Epithelial cell of proximal tubule (primary cell): ENCODE results near the gene AURKA. TPM values are rescaled to one million over a fixed set of nuclear protein-coding genes. Genes with fewer than 3 reads are reported as not detected.

ENCODE experiments used
- DNase-seq: peaks from one replicate; pipeline ENCODE4 v3.0.0-alpha.2; 2011; ENCODE audit warnings: low read depth
- H3K4me3 ChIP-seq: 2 replicates; pipeline ENCODE4 v1.5.1; 2011; ENCODE audit warnings: low read depth, mild to moderate bottlenecking, low read length
- total RNA-seq: library from RNA; depleted of rRNA; stranded (reverse); fragments of >200 nt; gene quantifications from 2 replicates; pipeline ENCODE4 v1.2.3, GENCODE V29; 2015
- TF ChIP-seq, protein P1 (sequence below): conservative IDR thresholded peaks from 2 replicates; pipeline ENCODE4 v1.5.1; 2012; ENCODE audit warnings: low read depth, mild to moderate bottlenecking, low read length

Gene AURKA
- total RNA-seq, 1 donor from 2014 or later, result 83.9 TPM

DNA sequence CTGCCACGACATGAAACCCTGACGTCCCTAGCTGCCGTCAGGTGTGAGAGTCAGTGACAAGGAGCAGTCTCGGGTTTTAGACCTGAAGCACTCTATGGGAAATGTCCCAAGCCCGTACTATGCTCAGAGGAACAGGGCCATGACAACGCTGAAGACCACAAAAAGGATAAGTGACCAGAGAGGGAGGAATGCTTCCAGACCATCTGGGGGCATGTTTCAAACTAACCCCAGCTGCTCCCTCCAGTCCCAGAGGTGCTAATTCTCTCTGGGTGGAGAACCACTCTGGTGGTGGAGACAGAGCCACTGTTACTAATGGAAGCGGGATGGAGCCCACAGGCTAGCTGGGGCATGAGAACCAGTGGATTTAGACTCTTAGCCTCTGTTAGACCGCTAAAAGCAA, 8.7 kb downstream of the AURKA start:
- no peak overlapping the region for H3K4me3 ChIP-seq
- DNase-seq, result no peak
- TF ChIP-seq, protein P1, sequence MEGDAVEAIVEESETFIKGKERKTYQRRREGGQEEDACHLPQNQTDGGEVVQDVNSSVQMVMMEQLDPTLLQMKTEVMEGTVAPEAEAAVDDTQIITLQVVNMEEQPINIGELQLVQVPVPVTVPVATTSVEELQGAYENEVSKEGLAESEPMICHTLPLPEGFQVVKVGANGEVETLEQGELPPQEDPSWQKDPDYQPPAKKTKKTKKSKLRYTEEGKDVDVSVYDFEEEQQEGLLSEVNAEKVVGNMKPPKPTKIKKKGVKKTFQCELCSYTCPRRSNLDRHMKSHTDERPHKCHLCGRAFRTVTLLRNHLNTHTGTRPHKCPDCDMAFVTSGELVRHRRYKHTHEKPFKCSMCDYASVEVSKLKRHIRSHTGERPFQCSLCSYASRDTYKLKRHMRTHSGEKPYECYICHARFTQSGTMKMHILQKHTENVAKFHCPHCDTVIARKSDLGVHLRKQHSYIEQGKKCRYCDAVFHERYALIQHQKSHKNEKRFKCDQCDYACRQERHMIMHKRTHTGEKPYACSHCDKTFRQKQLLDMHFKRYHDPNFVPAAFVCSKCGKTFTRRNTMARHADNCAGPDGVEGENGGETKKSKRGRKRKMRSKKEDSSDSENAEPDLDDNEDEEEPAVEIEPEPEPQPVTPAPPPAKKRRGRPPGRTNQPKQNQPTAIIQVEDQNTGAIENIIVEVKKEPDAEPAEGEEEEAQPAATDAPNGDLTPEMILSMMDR, result no peak

GRCh38 chr20:56382696-56383095, 9.3 kb downstream of the AURKA start:
- no peak overlapping the region for H3K4me3 ChIP-seq
- DNase-seq, result no peak
- TF ChIP-seq, protein P1, result no peak

- no peak overlapping the region for H3K4me3 ChIP-seq
- TF ChIP-seq, protein P1, result no peak
- DNase-seq, result no peak
Measured at GRCh38 chr20:56381501-56381900, 10.5 kb downstream of the AURKA start.

GRCh38 chr20:56380375-56380774, 11.6 kb downstream of the AURKA start:
- TF ChIP-seq, protein P1, result no peak
- H3K4me3 ChIP-seq, result no peak overlapping the region
- no peak for DNase-seq

DNA sequence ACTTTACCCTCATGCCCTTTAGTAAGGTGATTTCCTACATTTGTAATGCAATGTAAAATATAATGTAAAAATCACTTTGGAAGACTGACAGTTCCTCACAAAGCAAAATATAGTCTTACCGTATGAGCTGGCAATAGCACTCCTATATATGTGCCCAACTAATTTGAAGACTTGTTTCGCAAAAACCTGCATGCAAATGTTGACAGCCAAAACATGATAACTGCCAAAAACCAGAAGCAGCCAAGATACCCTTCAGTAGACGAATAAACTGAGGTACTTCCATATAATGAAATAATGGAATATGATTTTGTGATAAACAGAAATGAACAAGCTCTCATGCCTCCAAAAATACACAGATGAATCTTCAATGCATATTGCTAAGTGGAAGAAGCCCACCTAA, 13.6 kb downstream of the AURKA start:
- no peak for DNase-seq
- no peak overlapping the region for H3K4me3 ChIP-seq
- TF ChIP-seq, protein P1, result no peak

DNA sequence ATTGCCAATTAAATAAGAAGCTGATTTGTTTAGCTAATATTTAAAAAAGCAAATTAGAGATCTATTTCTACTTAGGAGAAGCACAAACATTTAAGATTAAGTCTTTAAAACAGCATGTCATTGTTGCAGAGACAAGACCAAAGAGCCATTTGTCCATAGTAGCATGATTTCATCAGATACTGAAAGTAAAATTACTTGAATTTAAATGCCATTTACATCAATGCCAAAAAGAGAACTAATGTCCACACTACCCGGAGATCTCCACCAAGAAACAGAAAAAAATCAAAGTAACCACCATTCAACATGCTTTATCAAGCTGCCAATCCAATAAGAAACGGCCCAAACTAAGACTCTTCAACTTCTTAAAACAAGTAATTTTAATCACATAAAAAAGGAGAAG, 15.7 kb downstream of the AURKA start:
- TF ChIP-seq, protein P1, result no peak
- H3K4me3 ChIP-seq, result no peak overlapping the region
- DNase-seq, result no peak

DNA sequence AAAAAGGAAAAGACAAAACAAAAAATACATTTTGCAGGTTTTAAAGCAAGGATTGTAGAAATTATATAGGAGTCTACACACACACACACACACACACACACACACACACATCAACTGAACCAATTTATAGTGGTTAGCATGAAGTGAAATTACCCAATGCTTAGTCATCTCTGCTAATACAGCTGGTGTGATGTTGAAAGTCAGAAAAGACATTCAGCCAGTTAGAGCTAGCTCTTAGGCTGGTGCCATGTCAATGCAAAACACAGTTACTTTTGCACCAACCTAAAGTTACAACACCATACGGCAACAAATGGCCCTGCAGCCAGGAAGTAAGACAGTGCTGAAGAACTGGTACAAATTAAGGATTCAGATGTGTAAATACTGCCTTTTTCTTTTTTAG, 18.1 kb downstream of the AURKA start:
- peak; percentile 70 for DNase-seq
- TF ChIP-seq, protein P1, result no peak
- no peak overlapping the region for H3K4me3 ChIP-seq
